Vagina (tissue), 2 donors: ENCODE data around the gene ZNF711. TPM values are rescaled to one million over a fixed set of nuclear protein-coding genes. Genes with fewer than 3 reads are reported as not detected.
A peak's percentile ranks its signal among the peaks of the same experiment; 100 is the strongest.
"Not testable (repeated sequence)": the region's sequence is repeated elsewhere in the genome, so short reads cannot be mapped to it uniquely, and the experiment has no call there.

Source experiments
- DNase-seq, 2 donors: peaks; one replicate each; pipeline ENCODE4 v3.0.0-alpha.2; 2017; ENCODE audit errors: extremely low spot score in 2 of 2
- H3K27ac ChIP-seq: fragments of 200-600 bp; sonication (generic); one replicate; pipeline ENCODE4 v1.5.1; 2019
- H3K27me3 ChIP-seq: fragments of 200-600 bp; sonication (generic); one replicate; pipeline ENCODE4 v1.5.1; 2019
- H3K36me3 ChIP-seq, 2 donors: fragments of 200-600 bp; sonication (generic); one replicate each; pipeline ENCODE4 v1.5.1; 2017 to 2019
- H3K4me1 ChIP-seq: fragments of 200-600 bp; sonication (generic); one replicate; pipeline ENCODE4 v1.5.1; 2019
- H3K4me3 ChIP-seq, 2 donors: fragments of 200-600 bp; sonication (generic); 1 replicate in 1 of 2; 2 replicates in 1 of 2; pipeline ENCODE4 v1.5.1; 2016 to 2019
- H3K9me3 ChIP-seq: fragments of 200-600 bp; sonication (generic); one replicate; pipeline ENCODE4 v1.5.1; 2019
- CTCF ChIP-seq, 3 experiments: fragments of 450-650 bp in 2 of 3; fragments of 200-600 bp in 1 of 3; sonication (generic) in 1 of 3; IDR thresholded peaks; one replicate each; pipeline ENCODE4 v1.5.1; 2017 to 2019; ENCODE audit warnings: antibody characterized with exemption in 3 of 3, mild to moderate bottlenecking in 2 of 3, moderate library complexity in 2 of 3
- POLR2A ChIP-seq, 2 donors: fragments of 450-650 bp; IDR thresholded peaks; one replicate each; pipeline ENCODE4 v1.6.1; 2017; ENCODE audit warnings: antibody characterized with exemption in 2 of 2, mild to moderate bottlenecking in 2 of 2, moderate library complexity in 2 of 2
- POLR2AphosphoS5 ChIP-seq, 2 donors: sonication (generic); formaldehyde crosslinking; IDR thresholded peaks; one replicate each; pipeline ENCODE4 v1.9.0; 2017; ENCODE audit warnings: antibody characterized with exemption in 2 of 2, mild to moderate bottlenecking in 2 of 2, low read depth in 1 of 2; ENCODE audit not compliant: insufficient read depth in 1 of 2
- intact Hi-C: fragments of 100-400 bp; cut with DNase I; formaldehyde crosslinking; loops from one replicate; pipeline ENCODE4 v1.15.1; 2023
- total RNA-seq: library from RNA; depleted of rRNA; stranded (reverse); fragments of >200 nt; gene quantifications from one replicate; pipeline ENCODE4 v1.2.3, GENCODE V29; 2016

The ZNF711 gene
- total RNA-seq, 1 donor from 2014 or later: 2.2 TPM

- no peak overlapping the region for H3K27ac ChIP-seq
- H3K9me3 ChIP-seq: no peaks in the 10 kb centered on the region
- TF ChIP-seq CTCF (IDR thresholded peaks at IDR 0.05): no peak
- no peak for TF ChIP-seq POLR2AphosphoS5 (IDR thresholded peaks at IDR 0.05; ENCODE audit: insufficient read depth in 1 of 2, low read depth in 1 of 2)
- TF ChIP-seq POLR2A (IDR thresholded peaks at IDR 0.05): no peak
- H3K36me3 ChIP-seq: no peaks in the 10 kb centered on the region
- intact Hi-C loops: no loop called here
- DNase-seq: no peak
- H3K27me3 ChIP-seq: no peaks in the 10 kb centered on the region
- no peak overlapping the region for H3K4me3 ChIP-seq
- no peaks in the 10 kb centered on the region for H3K4me1 ChIP-seq
Measured at GRCh38 chrX:85221361-85221760, 22.4 kb upstream of the ZNF711 start.

GRCh38 chrX:85223359-85223758, 20.4 kb upstream of the ZNF711 start:
- Histone ChIP-seq H3K27me3 (no peaks in the 10 kb centered on the region), H3K4me1 (no peaks in the 10 kb centered on the region), H3K27ac (no peak overlapping the region), H3K36me3 (no peaks in the 10 kb centered on the region), H3K4me3 (no peak overlapping the region), H3K9me3 (no peaks in the 10 kb centered on the region)
- TF ChIP-seq CTCF (IDR thresholded peaks at IDR 0.05): no peak
- TF ChIP-seq POLR2A (IDR thresholded peaks at IDR 0.05): no peak
- TF ChIP-seq POLR2AphosphoS5 (IDR thresholded peaks at IDR 0.05; ENCODE audit: insufficient read depth in 1 of 2, low read depth in 1 of 2): no peak
- no peak for DNase-seq
- intact Hi-C loops: no loop called here

- H3K36me3 ChIP-seq: no peaks in the 10 kb centered on the region
- peak overlapping the region in 1 of 2 donors; percentile 53 for H3K4me3 ChIP-seq
- H3K27ac ChIP-seq: no peak overlapping the region
- intact Hi-C loops: no loop called here
- no peaks in the 10 kb centered on the region for H3K27me3 ChIP-seq
- H3K9me3 ChIP-seq: no peaks in the 10 kb centered on the region
- no peaks in the 10 kb centered on the region for H3K4me1 ChIP-seq
- no peak for TF ChIP-seq POLR2A (IDR thresholded peaks at IDR 0.05)
- no peak for TF ChIP-seq POLR2AphosphoS5 (IDR thresholded peaks at IDR 0.05; ENCODE audit: insufficient read depth in 1 of 2, low read depth in 1 of 2)
- no peak for TF ChIP-seq CTCF (IDR thresholded peaks at IDR 0.05)
- no peak for DNase-seq
Measured at GRCh38 chrX:85243155-85243554, 636 bp upstream of the ZNF711 start.

GRCh38 chrX:85244450-85245211, 840 bp downstream of the ZNF711 start:
- Histone ChIP-seq H3K36me3 (no peaks in the 10 kb centered on the region), H3K9me3 (no peaks in the 10 kb centered on the region), H3K27me3 (no peaks in the 10 kb centered on the region), H3K4me1 (no peaks in the 10 kb centered on the region), H3K4me3 (peak overlapping the region; percentile 53 to 54), H3K27ac (peak overlapping the region; percentile 17)
- DNase-seq: no peak
- TF ChIP-seq POLR2A (IDR thresholded peaks at IDR 0.05) (no peak), POLR2AphosphoS5 (IDR thresholded peaks at IDR 0.05; ENCODE audit: insufficient read depth in 1 of 2, low read depth in 1 of 2) (no peak), CTCF (IDR thresholded peaks at IDR 0.05) (no peak)
- intact Hi-C loops: no loop called here

- H3K36me3 ChIP-seq, DNase-seq, H3K4me3 ChIP-seq, H3K27ac ChIP-seq, H3K9me3 ChIP-seq, H3K4me1 ChIP-seq, H3K27me3 ChIP-seq, intact Hi-C loops: not testable (repeated sequence)
Measured at GRCh38 chrX:85285286-85285685, 41.5 kb downstream of the ZNF711 start.
